ENCODE results near the gene SERPINE2.
"Not testable (repeated sequence)": the region's sequence is repeated elsewhere in the genome, so short reads cannot be mapped to it uniquely, and the experiment has no call there.

Gene SERPINE2

GRCh38 chr2:224009605-224010315 is 29.3 kb downstream of the SERPINE2 start:
- DNase-seq = peak in 1 of 2 experiments; percentile 4

GRCh38 chr2:224008702-224009261 is 30.3 kb downstream of the SERPINE2 start:
- no peak for DNase-seq

GRCh38 chr2:224004105-224004695 is 34.9 kb downstream of the SERPINE2 start:
- no peak for DNase-seq

- not testable (repeated sequence) for DNase-seq
Observed at GRCh38 chr2:224000662-224001061, 38.4 kb downstream of the SERPINE2 start.

- no peak for DNase-seq
Observed at GRCh38 chr2:223999862-224000261, 39.2 kb downstream of the SERPINE2 start.

- no peak for DNase-seq
Observed at GRCh38 chr2:223998948-223999347, 40.1 kb downstream of the SERPINE2 start.

- DNase-seq = no peak
Observed at GRCh38 chr2:223997938-223998337, 41.1 kb downstream of the SERPINE2 start.

- DNase-seq = no peak
Observed at GRCh38 chr2:223996391-223996790, 42.7 kb downstream of the SERPINE2 start.

GRCh38 chr2:223995569-223995968 is 43.5 kb downstream of the SERPINE2 start:
- no peak for DNase-seq

- DNase-seq = no peak
Observed at GRCh38 chr2:223994562-223995162, 44.4 kb downstream of the SERPINE2 start.

GRCh38 chr2:223993634-223994232 is 45.4 kb downstream of the SERPINE2 start:
- peak; percentile 32 to 72 for DNase-seq

GRCh38 chr2:223991611-223992010 is 47.5 kb downstream of the SERPINE2 start:
- no peak for DNase-seq

GRCh38 chr2:223989856-223990232 is 49.2 kb downstream of the SERPINE2 start:
- DNase-seq = no peak

GRCh38 chr2:223989206-223989855 is 49.8 kb downstream of the SERPINE2 start:
- DNase-seq = no peak

- no peak for DNase-seq
Observed at GRCh38 chr2:223981241-223981640, 57.8 kb downstream of the SERPINE2 start.

GRCh38 chr2:223980803-223981202 is 58.3 kb downstream of the SERPINE2 start:
- no peak for DNase-seq

GRCh38 chr2:223980397-223980735 is 58.7 kb downstream of the SERPINE2 start:
- no peak for DNase-seq

- DNase-seq = no peak
Observed at GRCh38 chr2:223979730-223980396, 59.2 kb downstream of the SERPINE2 start.

- DNase-seq = no peak
Observed at GRCh38 chr2:223978451-223978850, 60.6 kb downstream of the SERPINE2 start.

- DNase-seq = no peak
Observed at GRCh38 chr2:223976635-223977226, 62.4 kb downstream of the SERPINE2 start.

GRCh38 chr2:223973606-223974005 is 65.5 kb downstream of the SERPINE2 start:
- no peak for DNase-seq

GRCh38 chr2:223972656-223973102 is 66.4 kb downstream of the SERPINE2 start:
- DNase-seq = no peak

All from SW 1271 (cell line).